Testis (tissue), 2 donors: ENCODE measurements around the gene RUNX1.
A peak's percentile ranks its signal among the peaks of the same experiment; 100 is the strongest.

Experiments used
- POLR2A ChIP-seq: fragments of 450-650 bp; IDR thresholded peaks from one replicate; pipeline ENCODE4 v1.6.1; 2017; ENCODE audit warnings: antibody characterized with exemption, mild to moderate bottlenecking, moderate library complexity
- TF ChIP-seq, protein P1 (sequence below), 3 experiments: fragments of 450-650 bp in 2 of 3; fragments of 200-600 bp in 1 of 3; sonication (generic) in 1 of 3; IDR thresholded peaks; one replicate each; pipeline ENCODE4 v1.5.1; 2016 to 2019; ENCODE audit warnings: antibody characterized with exemption in 3 of 3, mild to moderate bottlenecking in 2 of 3, moderate library complexity in 1 of 3

- TF ChIP-seq, protein P1, sequence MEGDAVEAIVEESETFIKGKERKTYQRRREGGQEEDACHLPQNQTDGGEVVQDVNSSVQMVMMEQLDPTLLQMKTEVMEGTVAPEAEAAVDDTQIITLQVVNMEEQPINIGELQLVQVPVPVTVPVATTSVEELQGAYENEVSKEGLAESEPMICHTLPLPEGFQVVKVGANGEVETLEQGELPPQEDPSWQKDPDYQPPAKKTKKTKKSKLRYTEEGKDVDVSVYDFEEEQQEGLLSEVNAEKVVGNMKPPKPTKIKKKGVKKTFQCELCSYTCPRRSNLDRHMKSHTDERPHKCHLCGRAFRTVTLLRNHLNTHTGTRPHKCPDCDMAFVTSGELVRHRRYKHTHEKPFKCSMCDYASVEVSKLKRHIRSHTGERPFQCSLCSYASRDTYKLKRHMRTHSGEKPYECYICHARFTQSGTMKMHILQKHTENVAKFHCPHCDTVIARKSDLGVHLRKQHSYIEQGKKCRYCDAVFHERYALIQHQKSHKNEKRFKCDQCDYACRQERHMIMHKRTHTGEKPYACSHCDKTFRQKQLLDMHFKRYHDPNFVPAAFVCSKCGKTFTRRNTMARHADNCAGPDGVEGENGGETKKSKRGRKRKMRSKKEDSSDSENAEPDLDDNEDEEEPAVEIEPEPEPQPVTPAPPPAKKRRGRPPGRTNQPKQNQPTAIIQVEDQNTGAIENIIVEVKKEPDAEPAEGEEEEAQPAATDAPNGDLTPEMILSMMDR (IDR thresholded peaks at IDR 0.05), result peak in 2 of 3 experiments; percentile 16 to 18
- TF ChIP-seq POLR2A, result no peak
Observed at GRCh38 chr21:35051287-35051818, 2.3 kb upstream of the RUNX1 start.
